Measurements from ENCODE around the gene TNIK.
"Not testable (repeated sequence)": the region's sequence is repeated elsewhere in the genome, so short reads cannot be mapped to it uniquely, and the experiment has no call there.

TNIK gene

DNA sequence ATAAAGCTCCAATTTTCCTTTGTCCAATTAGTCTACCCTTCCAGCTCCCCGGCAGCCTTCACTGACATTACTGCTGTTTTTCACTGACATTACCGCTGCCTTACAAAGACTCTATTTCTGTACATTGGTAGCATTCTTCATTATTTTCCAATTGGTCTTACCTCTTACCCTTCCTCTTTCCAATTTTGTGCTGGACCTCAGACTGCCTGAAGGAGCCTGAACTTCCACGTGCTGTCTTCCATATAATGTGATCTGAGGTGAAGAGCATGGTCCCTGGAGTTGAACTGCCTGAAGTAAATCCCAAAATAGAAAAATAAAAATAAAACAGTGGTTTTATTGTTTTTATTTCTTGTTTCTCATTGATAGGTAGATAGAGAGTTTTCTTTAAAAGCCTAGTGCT, 9.2 kb upstream of the TNIK start:
- no peak for DNase-seq (ENCODE audit: low spot score)

DNA sequence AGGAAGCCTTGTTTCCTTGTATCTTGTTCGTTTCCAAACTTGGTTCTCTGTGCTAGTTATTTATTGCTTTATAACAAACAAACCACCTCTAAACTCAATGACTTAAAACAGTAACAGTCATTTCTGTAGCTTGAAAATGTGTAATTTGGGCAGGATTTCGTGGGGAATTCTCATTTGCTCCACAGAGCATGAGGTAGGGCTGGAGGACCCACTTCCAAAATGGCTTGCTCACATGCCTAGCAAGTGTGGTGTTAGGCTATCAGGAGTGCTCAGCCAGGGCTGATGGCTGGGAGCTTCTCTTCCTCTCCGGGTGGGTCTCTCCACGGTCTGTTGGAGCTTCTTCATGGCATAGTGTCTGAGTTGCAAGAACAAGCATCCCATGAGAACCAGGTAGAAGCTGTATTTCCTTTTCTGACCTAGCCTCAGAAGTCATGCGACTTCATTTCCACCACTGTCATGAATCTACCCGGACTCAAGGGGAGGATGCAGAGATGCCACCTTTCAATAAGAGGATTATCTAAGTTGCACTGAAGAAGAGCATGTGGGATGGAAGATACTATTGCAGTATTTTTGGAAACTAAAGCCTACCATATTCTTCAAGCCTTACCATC, 8.2 kb upstream of the TNIK start:
- no peak for DNase-seq (ENCODE audit: low spot score)

- no peak for DNase-seq (ENCODE audit: low spot score)
These were observed 5.6 kb upstream of the TNIK start for GRCh38 chr3:171465763-171466162.

DNA sequence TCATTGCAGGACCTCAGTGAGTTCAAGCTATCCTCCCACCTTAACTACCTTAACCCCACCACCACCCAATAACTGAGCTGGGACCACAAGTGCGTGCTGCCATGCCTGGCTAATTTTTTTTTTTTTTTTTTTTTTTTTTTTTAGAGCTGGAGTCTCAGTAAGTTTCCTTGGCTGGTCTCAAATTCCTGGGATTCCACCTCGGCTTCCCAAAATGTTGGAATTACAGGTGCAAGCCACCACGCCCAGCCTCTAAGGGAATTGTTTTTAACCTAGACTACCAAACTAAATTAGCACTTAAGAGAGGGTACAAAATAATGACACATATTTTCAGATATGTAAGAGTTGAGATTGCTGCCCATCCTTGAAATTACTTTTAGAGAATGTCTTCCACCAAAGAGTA, 4.3 kb upstream of the TNIK start:
- no peak for DNase-seq (ENCODE audit: low spot score)

GRCh38 chr3:171462224-171462623, 2.0 kb upstream of the TNIK start:
- no peak for DNase-seq (ENCODE audit: low spot score)

GRCh38 chr3:171461525-171461917, 1.3 kb upstream of the TNIK start:
- no peak for DNase-seq (ENCODE audit: low spot score)

DNA sequence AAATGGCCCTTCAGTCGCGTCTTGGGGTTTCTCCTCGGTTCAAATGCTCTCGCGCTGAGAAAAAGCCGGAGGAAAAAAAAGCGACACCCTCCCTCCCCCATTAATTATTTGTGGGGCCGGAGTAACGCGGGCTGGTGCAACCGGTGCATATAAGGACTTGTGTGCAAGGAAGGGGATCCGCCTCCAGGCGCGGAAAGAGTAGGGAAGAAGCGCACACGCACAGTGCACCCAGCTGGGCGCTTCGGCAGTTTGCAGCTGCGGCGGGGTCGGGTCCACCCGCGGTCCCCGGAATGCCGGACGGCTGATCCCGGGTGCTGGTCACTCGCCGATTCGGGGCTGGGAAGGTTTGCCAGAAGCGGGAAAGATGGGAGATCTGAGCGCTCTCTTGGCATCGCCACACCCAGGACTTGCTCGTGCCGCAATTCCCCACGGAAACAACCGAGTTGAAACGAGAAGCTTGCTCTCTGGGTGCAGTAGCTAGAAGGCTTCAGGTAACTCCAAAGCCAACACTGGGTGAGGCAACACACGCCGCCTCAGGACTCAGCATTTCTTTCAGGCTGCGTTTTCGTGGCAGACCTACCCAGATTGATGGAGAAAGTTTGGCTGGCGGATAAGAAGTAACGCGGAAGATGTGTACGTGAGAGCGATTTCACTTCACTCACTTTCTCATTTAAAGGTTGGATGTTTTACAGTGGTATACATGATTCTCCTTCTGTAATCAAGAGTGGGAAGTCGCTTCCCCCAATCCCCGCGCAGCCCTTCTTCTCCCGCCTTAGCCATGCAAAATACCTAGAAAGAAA, 720 bp upstream of the TNIK start:
- peak; percentile 37 for DNase-seq (ENCODE audit: low spot score)

DNA sequence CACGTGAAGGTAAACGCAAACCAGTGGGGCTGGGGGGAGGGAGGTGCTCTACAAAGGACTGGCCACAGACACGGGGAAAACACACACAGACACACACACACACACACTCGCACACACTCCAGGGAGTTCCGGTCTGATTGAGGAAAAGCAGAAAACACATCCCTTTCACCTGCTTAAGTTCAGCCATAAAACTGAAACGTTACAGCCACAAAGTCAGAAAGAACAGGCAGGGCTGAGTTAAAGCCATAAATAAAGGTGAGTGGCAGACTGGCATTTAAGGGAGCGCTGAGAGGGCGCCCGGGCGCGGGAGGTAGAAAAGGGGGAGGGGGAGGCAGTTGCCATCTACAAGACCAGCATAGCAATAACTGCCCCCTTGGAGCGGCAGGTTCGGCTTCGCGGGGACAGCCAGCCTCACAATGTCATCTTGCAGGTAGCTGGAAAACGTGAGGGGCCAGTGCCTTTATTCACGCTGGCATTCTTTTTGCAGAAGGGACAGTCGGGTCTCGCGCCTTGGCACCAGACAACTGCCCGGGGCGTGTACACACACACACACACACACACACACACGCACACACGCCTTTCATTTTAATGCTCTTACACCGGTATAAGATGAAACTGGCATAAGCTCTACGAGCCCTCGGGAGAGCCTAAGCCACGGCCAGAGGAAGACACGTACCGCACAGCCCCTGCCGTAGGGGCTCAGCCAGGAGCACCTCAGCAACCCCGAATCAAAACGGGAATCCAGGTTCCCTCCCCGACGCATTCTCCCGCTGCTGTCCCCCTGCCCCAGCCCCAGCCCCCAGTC, 866 bp downstream of the TNIK start:
- no peak for DNase-seq (ENCODE audit: low spot score)

- no peak for DNase-seq (ENCODE audit: low spot score)
These were observed 1.4 kb downstream of the TNIK start for GRCh38 chr3:171458864-171459136.

GRCh38 chr3:171458071-171458863, 1.9 kb downstream of the TNIK start:
- no peak for DNase-seq (ENCODE audit: low spot score)

DNA sequence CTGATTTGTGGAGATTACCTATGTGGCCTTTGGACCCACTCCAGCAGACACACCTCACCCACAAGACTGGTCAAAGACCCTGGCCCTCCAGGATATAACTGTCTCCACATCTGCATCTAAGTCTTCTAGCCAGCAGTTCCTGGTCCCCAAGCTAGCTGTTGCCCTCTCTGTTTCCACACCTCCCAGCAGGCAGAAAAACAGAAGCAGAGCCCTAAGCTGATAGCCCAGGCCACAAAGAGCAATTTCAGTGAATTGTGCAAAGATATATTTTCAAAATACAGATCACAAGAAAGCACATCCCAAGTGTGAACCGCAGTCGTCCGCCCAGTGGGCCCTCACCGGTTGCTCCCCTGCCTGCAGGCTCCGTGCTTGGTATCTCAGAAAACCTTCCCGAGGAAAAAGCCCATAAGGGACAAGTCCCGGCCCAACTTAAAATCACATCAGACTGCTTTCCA, 2.6 kb downstream of the TNIK start:
- DNase-seq (ENCODE audit: low spot score) = no peak

DNA sequence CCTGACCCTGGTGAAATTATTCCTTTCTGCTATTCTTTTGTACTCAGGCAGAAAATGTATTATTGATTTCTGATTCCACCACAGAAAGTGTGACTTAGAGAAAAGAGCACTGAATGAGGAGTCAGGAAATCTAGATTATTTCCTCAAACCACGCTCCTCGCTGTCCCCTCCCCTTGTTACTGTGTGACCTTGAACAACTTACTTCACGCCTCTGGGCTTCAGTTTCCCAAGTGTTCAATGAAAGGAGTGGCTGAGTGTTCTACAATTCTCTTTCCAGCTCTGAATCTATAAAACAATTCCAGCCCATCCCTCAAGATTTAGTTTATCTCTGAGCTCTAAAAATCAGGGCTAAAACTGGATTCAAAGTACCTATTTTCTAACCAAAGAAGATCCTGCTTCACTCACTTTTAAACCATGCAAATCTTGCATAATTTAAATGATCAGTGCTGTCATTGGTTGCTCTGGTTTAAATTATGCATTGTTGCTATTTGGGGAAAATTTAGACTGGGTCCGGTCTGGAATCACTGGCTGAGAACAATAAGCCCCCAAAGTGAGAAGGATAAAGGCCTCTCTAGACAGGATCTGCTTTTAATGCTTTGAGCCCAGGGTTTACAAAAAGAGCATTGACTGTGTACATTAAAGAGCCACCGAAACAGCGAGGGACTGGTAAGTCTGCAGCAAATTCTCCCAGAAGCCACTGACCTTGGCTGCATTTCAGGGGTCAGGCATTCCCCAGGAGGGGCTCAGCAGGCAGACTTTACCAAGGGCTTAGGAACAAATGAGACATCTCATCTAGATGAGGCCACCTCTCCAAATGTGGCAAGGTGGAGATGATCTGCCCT, 3.2 kb downstream of the TNIK start:
- no peak for DNase-seq (ENCODE audit: low spot score)

DNA sequence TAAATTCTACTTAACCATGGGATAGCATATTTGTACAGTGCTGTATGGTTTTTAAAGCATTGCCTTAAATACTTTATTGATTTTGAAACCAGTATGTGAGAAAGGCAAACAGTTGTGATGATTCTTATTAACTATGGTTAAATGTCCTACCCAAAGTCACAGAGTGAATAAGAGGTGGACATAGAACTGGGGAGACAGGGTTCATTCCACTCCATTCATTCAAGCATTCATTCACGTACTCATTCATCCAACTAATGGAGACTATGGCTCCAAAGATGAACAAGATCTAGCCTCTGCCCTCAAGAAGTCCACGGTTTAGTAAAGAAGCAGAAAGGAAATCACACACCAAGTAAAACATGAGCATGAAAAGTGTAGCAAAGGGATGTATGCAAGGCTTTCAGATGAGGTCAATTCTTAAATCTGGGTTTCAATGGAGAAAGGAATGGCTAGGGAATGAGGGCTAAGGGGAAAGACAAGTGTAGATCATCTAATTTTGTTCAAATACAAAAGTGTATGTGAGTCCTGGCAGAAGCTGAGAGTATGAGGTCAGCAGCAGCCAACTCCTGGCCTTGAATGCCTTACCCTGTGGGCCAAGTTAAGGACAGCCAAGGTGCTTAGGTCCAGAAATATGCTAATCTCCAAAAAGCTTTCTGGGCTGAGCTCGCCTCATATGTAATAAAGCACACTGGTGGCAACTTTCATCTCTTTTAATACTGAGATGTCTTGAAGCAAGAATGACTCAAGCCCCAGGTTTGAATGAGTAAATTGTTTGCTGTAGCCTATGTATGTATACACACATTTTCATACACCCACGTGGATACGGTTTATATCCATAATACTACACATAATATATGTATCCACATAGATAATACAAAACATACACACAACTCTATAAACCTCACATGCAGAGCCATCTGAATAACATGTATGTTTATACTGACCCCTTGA, 4.3 kb downstream of the TNIK start:
- DNase-seq (ENCODE audit: low spot score) = no peak

- DNase-seq (ENCODE audit: low spot score) = no peak
These were observed 6.2 kb downstream of the TNIK start for GRCh38 chr3:171454041-171454440.

GRCh38 chr3:171453180-171453886, 6.9 kb downstream of the TNIK start:
- no peak for DNase-seq (ENCODE audit: low spot score)

DNA sequence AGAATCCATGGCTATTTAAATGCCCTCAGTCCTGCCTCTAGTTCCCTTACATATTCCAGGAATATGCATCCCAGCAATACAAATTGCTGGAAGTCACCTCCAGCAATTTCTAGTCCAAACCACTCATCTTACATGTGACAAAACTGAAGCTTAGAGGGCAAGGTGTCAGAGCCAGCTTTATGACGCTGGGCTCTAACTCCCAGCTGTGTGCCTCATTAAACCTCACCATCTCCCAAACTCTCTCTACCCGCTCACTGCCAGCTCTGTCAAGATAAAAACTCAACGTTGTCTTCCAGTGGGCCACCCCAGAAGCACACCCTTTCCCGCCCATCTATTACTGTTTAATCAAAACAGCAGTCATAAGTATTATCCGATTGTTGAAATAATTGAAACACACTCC, 7.9 kb downstream of the TNIK start:
- no peak for DNase-seq (ENCODE audit: low spot score)

DNA sequence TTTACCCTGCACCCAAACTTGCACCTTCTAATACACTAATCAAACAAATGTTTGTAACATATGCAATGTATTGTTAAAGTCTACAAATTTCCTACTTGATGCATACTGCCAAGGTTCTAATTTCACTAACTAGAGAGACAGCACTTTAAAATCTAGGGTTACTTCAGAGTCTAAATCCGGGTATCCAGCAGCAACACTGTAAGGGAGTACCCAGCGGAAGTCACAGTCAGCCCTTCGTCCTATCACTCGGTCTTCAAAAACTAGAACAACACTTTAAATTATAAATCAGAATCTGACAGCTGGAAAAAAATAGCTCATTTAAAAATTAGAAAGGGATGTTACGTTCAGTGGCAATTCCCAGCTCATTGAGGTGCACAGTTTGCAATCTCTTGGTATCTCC, 8.3 kb downstream of the TNIK start:
- no peak for DNase-seq (ENCODE audit: low spot score)

DNA sequence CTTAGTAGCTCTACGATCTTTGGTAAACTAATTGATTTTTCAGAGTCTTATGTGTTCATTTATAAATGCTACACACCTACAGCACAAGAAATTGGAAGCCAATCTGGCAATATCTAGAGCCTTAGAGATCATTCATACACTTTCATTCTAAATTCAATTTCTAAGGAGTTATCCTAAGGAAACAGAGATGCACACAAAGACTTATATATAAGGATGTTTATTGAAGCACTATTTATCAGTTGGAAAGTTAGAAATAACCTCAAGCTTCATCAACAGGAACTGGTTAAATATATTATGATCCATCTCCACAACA, 12.7 kb downstream of the TNIK start:
- DNase-seq (ENCODE audit: low spot score) = not testable (repeated sequence)

- no peak for DNase-seq (ENCODE audit: low spot score)
These were observed 13.2 kb downstream of the TNIK start for GRCh38 chr3:171446801-171447578.
